ENCODE data around the gene CRIP3. TPM values are rescaled to one million over a fixed set of nuclear protein-coding genes. Genes with fewer than 3 reads are reported as not detected.

Gene CRIP3
- total RNA-seq, 3 donors from 2014 or later (not counting 1 experiment from before 2014, with no cell fraction given) = 3.6 to 5.3 (median 4.3) TPM

DNA sequence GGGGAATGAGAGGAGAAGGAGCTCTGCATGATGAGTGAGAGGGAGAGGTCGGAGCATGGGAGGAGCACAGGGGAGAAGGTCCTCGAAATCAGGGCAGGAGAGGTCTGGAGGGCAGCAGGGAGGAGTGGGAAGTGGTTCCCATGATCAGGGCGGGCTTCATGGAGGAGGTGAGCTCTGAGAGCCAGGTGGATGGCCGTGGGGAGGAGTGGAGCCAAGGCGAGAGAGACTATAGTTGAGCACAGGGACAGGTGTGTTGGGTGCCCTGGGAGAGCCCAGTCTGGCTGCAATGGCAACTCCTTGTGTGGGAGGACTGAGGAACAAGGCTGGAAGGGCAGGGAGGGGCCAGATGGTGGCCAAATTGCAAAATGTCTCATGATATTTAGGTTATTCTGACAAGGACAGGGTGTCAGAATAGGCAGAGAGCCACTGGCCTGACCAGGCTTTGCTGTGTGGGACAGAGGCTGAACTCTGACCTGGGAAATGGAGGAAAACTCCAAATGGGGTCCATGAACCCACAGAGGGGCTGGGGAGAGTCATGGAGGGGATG, 44.0 kb downstream of the CRIP3 start:
- Mint-ChIP-seq H3K4me3 (no peak overlapping the region), H3K27me3 (ENCODE audit: low read depth in 2 of 2) (peaks cover 6 to 17% of the 10 kb centered on the region in 2 donors), H3K27ac (no peak overlapping the region), H3K9me3 (no peaks in the 10 kb centered on the region), H3K36me3 (no peaks in the 10 kb centered on the region), H3K4me1 (peaks cover 6 to 15% of the 10 kb centered on the region in 2 donors)
- TF ChIP-seq, protein P1, sequence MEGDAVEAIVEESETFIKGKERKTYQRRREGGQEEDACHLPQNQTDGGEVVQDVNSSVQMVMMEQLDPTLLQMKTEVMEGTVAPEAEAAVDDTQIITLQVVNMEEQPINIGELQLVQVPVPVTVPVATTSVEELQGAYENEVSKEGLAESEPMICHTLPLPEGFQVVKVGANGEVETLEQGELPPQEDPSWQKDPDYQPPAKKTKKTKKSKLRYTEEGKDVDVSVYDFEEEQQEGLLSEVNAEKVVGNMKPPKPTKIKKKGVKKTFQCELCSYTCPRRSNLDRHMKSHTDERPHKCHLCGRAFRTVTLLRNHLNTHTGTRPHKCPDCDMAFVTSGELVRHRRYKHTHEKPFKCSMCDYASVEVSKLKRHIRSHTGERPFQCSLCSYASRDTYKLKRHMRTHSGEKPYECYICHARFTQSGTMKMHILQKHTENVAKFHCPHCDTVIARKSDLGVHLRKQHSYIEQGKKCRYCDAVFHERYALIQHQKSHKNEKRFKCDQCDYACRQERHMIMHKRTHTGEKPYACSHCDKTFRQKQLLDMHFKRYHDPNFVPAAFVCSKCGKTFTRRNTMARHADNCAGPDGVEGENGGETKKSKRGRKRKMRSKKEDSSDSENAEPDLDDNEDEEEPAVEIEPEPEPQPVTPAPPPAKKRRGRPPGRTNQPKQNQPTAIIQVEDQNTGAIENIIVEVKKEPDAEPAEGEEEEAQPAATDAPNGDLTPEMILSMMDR (IDR thresholded peaks at IDR 0.05) = no peak
- Histone ChIP-seq H3K36me3 (ENCODE audit: control insufficient read depth, insufficient read depth, low read length) (no peaks in the 10 kb centered on the region), H3K27ac (ENCODE audit: low read length) (no peak overlapping the region), H3K27me3 (ENCODE audit: control insufficient read depth, insufficient read depth, low read length) (peaks cover 10% of the 10 kb centered on the region), H3K4me1 (ENCODE audit: control insufficient read depth, insufficient read depth, low read length) (peaks cover 9% of the 10 kb centered on the region), H3K9me3 (ENCODE audit: control insufficient read depth, insufficient read depth, low read length) (no peaks in the 10 kb centered on the region), H3K4me3 (ENCODE audit: low read length) (no peak overlapping the region)
- ATAC-seq = no peak
- no peak for DNase-seq
- intact Hi-C loops (cut with micrococcal nuclease) = no loop called here
- WGBS (ENCODE audit: insufficient coverage) = 82% methylated on average over 5 of the region's 5 CpGs

DNA sequence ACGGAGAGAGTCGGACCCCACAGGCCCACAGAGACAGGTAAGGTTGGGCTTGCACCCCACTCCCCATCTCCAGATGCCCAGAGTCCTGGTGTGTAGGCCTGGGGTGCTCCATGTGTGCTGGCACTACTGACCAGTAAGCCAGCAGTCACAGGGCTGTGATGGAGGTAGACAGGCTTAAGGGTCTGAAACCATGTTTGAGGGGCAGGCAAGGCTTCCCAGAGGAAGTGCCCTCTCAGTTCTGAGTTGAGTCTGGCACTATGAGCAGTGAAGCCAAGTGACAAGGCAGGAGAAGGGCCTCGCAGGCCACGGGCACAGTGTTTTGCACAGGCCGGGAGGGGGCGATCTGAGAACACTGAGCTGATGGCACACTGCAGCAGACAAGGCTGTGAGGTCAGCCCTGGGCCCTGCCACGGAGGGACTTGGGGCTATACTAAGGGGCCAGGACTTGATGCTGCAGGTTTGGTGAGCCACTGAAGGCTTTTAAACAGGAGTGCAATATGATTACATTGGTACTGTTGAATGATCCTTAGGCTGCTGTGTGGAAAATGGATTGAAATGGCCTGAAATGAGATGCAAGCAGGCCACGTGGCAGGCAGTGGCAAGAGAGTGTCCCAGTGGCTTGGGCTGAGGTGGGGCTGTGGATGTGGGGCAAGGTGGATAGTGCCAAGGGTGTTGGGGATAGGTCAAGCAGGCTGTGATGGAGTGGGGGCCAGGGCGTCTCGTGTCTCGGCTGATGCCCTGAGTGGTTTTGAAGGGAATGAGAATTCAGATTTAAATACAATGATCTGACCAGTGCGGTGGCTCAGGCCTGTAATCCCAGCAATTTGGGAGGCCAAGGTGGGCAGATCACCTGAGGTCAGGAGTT, 45.1 kb downstream of the CRIP3 start:
- no peaks in the 10 kb centered on the region for H3K9me3 Mint-ChIP-seq
- intact Hi-C loops (cut with micrococcal nuclease) = loop anchor here (1.0 kb wide), 2 partner anchors 135 to 243 kb away; no protein-coding TSS in a partner anchor
- Histone ChIP-seq H3K27ac (ENCODE audit: low read length) (no peak overlapping the region), H3K4me1 (ENCODE audit: control insufficient read depth, insufficient read depth, low read length) (no peaks in the 10 kb centered on the region), H3K27me3 (ENCODE audit: control insufficient read depth, insufficient read depth, low read length) (peaks cover 3% of the 10 kb centered on the region), H3K9me3 (ENCODE audit: control insufficient read depth, insufficient read depth, low read length) (no peaks in the 10 kb centered on the region), H3K36me3 (ENCODE audit: control insufficient read depth, insufficient read depth, low read length) (no peaks in the 10 kb centered on the region), H3K4me3 (ENCODE audit: low read length) (no peak overlapping the region)
- WGBS (ENCODE audit: insufficient coverage) = 51% methylated on average over 12 of the region's 12 CpGs
- H3K4me1 Mint-ChIP-seq = peaks cover 0 to 6% of the 10 kb centered on the region in 2 donors
- peak; percentile 76 to 99 (median 97) for ATAC-seq
- H3K27ac Mint-ChIP-seq = no peak overlapping the region
- TF ChIP-seq, protein P1 (IDR thresholded peaks at IDR 0.05) = peak; percentile 65
- peaks cover 0 to 11% of the 10 kb centered on the region in 2 donors for H3K27me3 Mint-ChIP-seq (ENCODE audit: low read depth in 2 of 2)
- DNase-seq = peak; percentile 65 to 86
- H3K4me3 Mint-ChIP-seq = no peak overlapping the region
- H3K36me3 Mint-ChIP-seq = no peaks in the 10 kb centered on the region

DNA sequence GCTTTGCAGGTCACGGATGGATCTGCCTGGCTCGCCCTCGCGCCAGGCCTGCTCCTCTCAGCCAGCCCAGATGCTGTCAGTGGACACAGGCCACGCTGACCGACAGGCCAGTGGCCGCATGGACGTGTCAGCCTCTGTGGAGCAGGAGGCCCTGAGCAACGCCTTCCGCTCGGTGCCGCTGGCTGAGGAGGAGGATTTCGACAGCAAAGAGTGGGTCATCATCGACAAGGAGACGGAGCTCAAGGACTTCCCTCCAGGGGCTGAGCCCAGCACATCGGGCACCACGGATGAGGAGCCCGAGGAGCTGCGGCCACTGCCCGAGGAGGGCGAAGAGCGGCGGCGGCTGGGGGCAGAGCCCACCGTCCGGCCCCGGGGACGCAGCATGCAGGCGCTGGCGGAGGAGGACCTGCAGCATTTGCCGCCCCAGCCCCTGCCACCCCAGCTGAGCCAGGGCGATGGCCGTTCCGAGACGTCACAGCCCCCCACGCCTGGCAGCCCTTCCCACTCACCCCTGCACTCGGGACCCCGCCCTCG, 45.8 kb downstream of the CRIP3 start:
- intact Hi-C loops (cut with micrococcal nuclease) = loop anchor here (1.0 kb wide), 2 partner anchors 135 to 243 kb away; no protein-coding TSS in a partner anchor
- Histone ChIP-seq H3K27ac (ENCODE audit: low read length) (no peak overlapping the region), H3K36me3 (ENCODE audit: control insufficient read depth, insufficient read depth, low read length) (no peaks in the 10 kb centered on the region), H3K9me3 (ENCODE audit: control insufficient read depth, insufficient read depth, low read length) (no peaks in the 10 kb centered on the region), H3K4me1 (ENCODE audit: control insufficient read depth, insufficient read depth, low read length) (no peaks in the 10 kb centered on the region), H3K27me3 (ENCODE audit: control insufficient read depth, insufficient read depth, low read length) (no peaks in the 10 kb centered on the region), H3K4me3 (ENCODE audit: low read length) (no peak overlapping the region)
- Mint-ChIP-seq H3K27me3 (ENCODE audit: low read depth in 2 of 2) (peaks cover 0 to 11% of the 10 kb centered on the region in 2 donors), H3K4me3 (no peak overlapping the region), H3K27ac (no peak overlapping the region), H3K9me3 (no peaks in the 10 kb centered on the region), H3K4me1 (peaks cover 0 to 6% of the 10 kb centered on the region in 2 donors), H3K36me3 (no peaks in the 10 kb centered on the region)
- TF ChIP-seq, protein P1 (IDR thresholded peaks at IDR 0.05) = no peak
- ATAC-seq (no peak), DNase-seq (no peak)
- WGBS (ENCODE audit: insufficient coverage) = 91% methylated on average over 39 of the region's 39 CpGs
